DND-41 (cell line): ENCODE results near the gene TOMM5.

Source experiments
- CTCF ChIP-seq: IDR thresholded peaks from 2 replicates; pipeline ENCODE4 v1.5.1; 2012; ENCODE audit warnings: borderline replicate concordance, low read length, moderate library complexity, mild to moderate bottlenecking; ENCODE audit not compliant: poor library complexity, severe bottlenecking; ENCODE audit errors: extremely low read depth
- EZH2 ChIP-seq: IDR thresholded peaks from 3 replicates; pipeline ENCODE4 v1.6.1; 2012; ENCODE audit warnings: borderline replicate concordance, low read depth, mild to moderate bottlenecking, moderate library complexity, low read length, inconsistent platforms; ENCODE audit not compliant: severe bottlenecking

GRCh38 chr9:37618817-37619216 is 26.4 kb upstream of the TOMM5 start:
- TF ChIP-seq CTCF (no peak), EZH2 (no peak)
